HepG2 (cell line): ENCODE results near the gene PCDHB14. TPM values are rescaled to one million over a fixed set of nuclear protein-coding genes. Genes with fewer than 3 reads are reported as not detected.

Experiments
- ATAC-seq: fragments of 200-7000 bp; cut with Tn5 transposase; 3 replicates; pipeline ENCODE4 v1.9.1; 2020; ENCODE audit warnings: mild to moderate bottlenecking, moderate library complexity
- BruUV-seq: library from RNA; stranded (reverse); fragments of 400-500 nt; replicated peaks from 2 replicates; lab custom pipeline; 2021; lab: Mats Ljungman, UMichigan
- CTCF ChIA-PET: fragments of 300-600 bp; formaldehyde crosslinking; extraction: SDS; loops from one replicate; lab custom pipeline; 2021; ENCODE audit warnings: low total read pairs, inconsistent platforms, low intra/inter-chr PET ratio; lab: Yijun Ruan, JAX
- POLR2A ChIA-PET: fragments of 350-600 bp; sonication (Branson Sonifier 250); formaldehyde crosslinking; loops from one replicate; lab custom pipeline; 2020; ENCODE audit warnings: antibody characterized with exemption, inconsistent platforms; lab: Yijun Ruan, JAX
- DNase-seq: peaks from one replicate; pipeline ENCODE4 v3.0.0-alpha.2; 2015; ENCODE audit warnings: low spot score
- FAIRE-seq: peaks from 3 replicates; lab custom pipeline; 2011; peaks lifted over from hg19 to GRCh38; lab: Jason Lieb, UNC
- H2AFZ ChIP-seq: one replicate; pipeline ENCODE4 v1.6.1; 2011; ENCODE audit warnings: low read length, inconsistent platforms
- H3K27ac ChIP-seq: fragments of 300-600 bp; 3 replicates; pipeline ENCODE4 v1.8.0; 2011; ENCODE audit warnings: mixed run types, mild to moderate bottlenecking, mixed read lengths, low read length, inconsistent platforms; ENCODE audit not compliant: insufficient read depth; ENCODE audit errors: extremely low read length
- H3K27me3 ChIP-seq, 2 experiments: fragments of 200-600 bp in 1 of 2; 2 replicates in 1 of 2; 3 replicates in 1 of 2; pipeline versions ENCODE4 v1.6.0 to v1.8.0; 2011; ENCODE audit warnings: low read length in 2 of 2, mild to moderate bottlenecking in 2 of 2, moderate library complexity in 2 of 2, inconsistent platforms in 1 of 2; ENCODE audit not compliant: insufficient read depth in 2 of 2, control insufficient read depth in 1 of 2
- H3K36me3 ChIP-seq, 2 experiments: fragments of 200-600 bp in 1 of 2; replicated peaks in 1 of 2; 2 replicates in 1 of 2; 3 replicates in 1 of 2; pipeline versions ENCODE4 v1.5.1 to v1.8.0; 2011; ENCODE audit warnings: low read length in 2 of 2, inconsistent platforms in 1 of 2; ENCODE audit not compliant: insufficient read depth in 2 of 2, control insufficient read depth in 1 of 2
- H3K4me1 ChIP-seq: 2 replicates; pipeline ENCODE4 v1.5.1; 2012; ENCODE audit warnings: low read length, inconsistent platforms; ENCODE audit not compliant: insufficient read depth
- H3K4me2 ChIP-seq: 2 replicates; pipeline ENCODE4 v1.6.0; 2011; ENCODE audit warnings: low read depth, low read length, inconsistent platforms
- H3K4me3 ChIP-seq, 3 experiments: fragments of 200-600 bp in 1 of 3; sonication (generic), shearing (Covaris generic) in 1 of 3; replicated peaks in 1 of 3; 2 replicates each; pipeline ENCODE4 v1.5.1; 2011 to 2016; ENCODE audit warnings: low read length in 3 of 3, inconsistent platforms in 2 of 3, low read depth in 2 of 3, mild to moderate bottlenecking in 2 of 3, control low read depth in 1 of 3, mixed read lengths in 1 of 3; ENCODE audit not compliant: insufficient read depth in 1 of 3
- H3K79me2 ChIP-seq: one replicate; pipeline ENCODE4 v1.6.1; 2011; ENCODE audit warnings: low read length, inconsistent platforms; ENCODE audit not compliant: insufficient read depth
- H3K9ac ChIP-seq: 2 replicates; pipeline ENCODE4 v1.6.0; 2011; ENCODE audit warnings: mild to moderate bottlenecking, low read depth, low read length, inconsistent platforms; ENCODE audit not compliant: insufficient read depth
- H3K9me3 ChIP-seq: 2 replicates; pipeline ENCODE4 v1.5.1; 2012; ENCODE audit warnings: mild to moderate bottlenecking, low read length
- H4K20me1 ChIP-seq: 2 replicates; pipeline ENCODE4 v1.6.0; 2011; ENCODE audit warnings: inconsistent platforms, mild to moderate bottlenecking, low read length, moderate library complexity; ENCODE audit not compliant: insufficient read depth
- ARHGAP35 ChIP-seq: sonication (generic); formaldehyde crosslinking; IDR thresholded peaks from 2 replicates; pipeline ENCODE4 v1.9.0; 2022; ENCODE audit warnings: mild to moderate bottlenecking, inconsistent platforms, moderate library complexity, missing genetic modification reagents, borderline replicate concordance
- FOXJ3 ChIP-seq: sonication (generic); formaldehyde crosslinking; IDR thresholded peaks from 2 replicates; pipeline ENCODE4 v1.4.0; 2020; ENCODE audit warnings: missing genetic modification reagents, mild to moderate bottlenecking, borderline replicate concordance
- MAFK ChIP-seq, 2 experiments: IDR thresholded peaks in 1 of 2; conservative IDR thresholded peaks in 1 of 2; 2 replicates each; pipeline ENCODE4 v1.6.1; 2011; ENCODE audit warnings: improper control_type of control experiment in 2 of 2, low read length in 2 of 2
- MEIS1 ChIP-seq: sonication (generic); formaldehyde crosslinking; IDR thresholded peaks from 2 replicates; pipeline ENCODE4 v1.9.0; 2021; ENCODE audit warnings: mild to moderate bottlenecking, missing genetic modification reagents, moderate library complexity, borderline replicate concordance
- RFX3 ChIP-seq: IDR thresholded peaks from 2 replicates; pipeline ENCODE4 v1.6.1; 2016; ENCODE audit warnings: missing biosample characterization, missing genetic modification reagents
- SAP130 ChIP-seq: IDR thresholded peaks from 2 replicates; pipeline ENCODE4 v1.6.1; 2016; ENCODE audit warnings: low read depth
- SNAI1 ChIP-seq: sonication (generic); formaldehyde crosslinking; IDR thresholded peaks from 2 replicates; pipeline ENCODE4 v1.5.0; 2020; ENCODE audit warnings: mild to moderate bottlenecking, missing genetic modification reagents, borderline replicate concordance
- STAG1 ChIP-seq: sonication (generic); formaldehyde crosslinking; IDR thresholded peaks from 2 replicates; pipeline ENCODE4 v1.4.0; 2020; ENCODE audit warnings: missing genetic modification reagents
- ZNF614 ChIP-seq: IDR thresholded peaks from 2 replicates; pipeline ENCODE4 v1.6.1; 2018; ENCODE audit warnings: missing biosample characterization, missing genetic modification reagents, inconsistent platforms, borderline replicate concordance
- WGBS: methylation state at CpG from one replicate; pipeline ENCODE4 v1.1.6; 2017; ENCODE audit warnings: low lambda C conversion rate; 5-methylcytosine and 5-hydroxymethylcytosine counted together
- in situ Hi-C: cut with HindIII; loops from 2 replicates; pipeline ENCODE4 v1.10.0; 2017; ENCODE audit warnings: low pct_unique_long_range_greater_than_20kb; ENCODE audit not compliant: extremely low pct_ligation_motif_present
- intact Hi-C: fragments of 100-400 bp; cut with micrococcal nuclease; formaldehyde crosslinking; loops from one replicate; pipeline ENCODE4 v1.10.0; 2022; ENCODE audit not compliant: unreplicated experiment
- polyA plus RNA-seq, 8 experiments: library from polyadenylated mRNA; depleted of rRNA in 3 of 8; stranded (reverse) in 7 of 8; unstranded in 1 of 8; fragments of >200 nt; fragmentation: Illumina TruSeq in 4 of 8; extraction: Trizol in 4 of 8; gene quantifications; 2 replicates each; pipeline versions ENCODE4 v1.2.1 to v1.2.3, GENCODE V29; 2011 to 2016; ENCODE audit warnings: low read depth in 4 of 8, missing spikeins in 1 of 8, mixed read lengths in 1 of 8; ENCODE audit not compliant: insufficient read depth in 1 of 8
- total RNA-seq, 5 experiments: library from RNA; depleted of rRNA; stranded (reverse); fragments of >200 nt; fragmentation: Illumina TruSeq; extraction: Trizol; gene quantifications; 2 replicates each; pipeline ENCODE4 v1.2.3, GENCODE V29; 2016; ENCODE audit warnings: low read depth in 1 of 5
- TF ChIP-seq, protein P1 (sequence below): sonication (generic); formaldehyde crosslinking; IDR thresholded peaks from 2 replicates; pipeline ENCODE4 v1.5.0; 2020; ENCODE audit warnings: mild to moderate bottlenecking, missing genetic modification reagents, moderate library complexity
- TF ChIP-seq, protein P2 (sequence below): sonication (generic); formaldehyde crosslinking; IDR thresholded peaks from 2 replicates; pipeline ENCODE4 v1.4.0; 2020; ENCODE audit warnings: missing genetic modification reagents, borderline replicate concordance

Gene PCDHB14
- total and polyA plus RNA-seq, 2 of the 13 experiments (the other 11 are each of a cell fraction or from before 2014, with no cell fraction given) = 0.37 to 0.40 TPM

DNA sequence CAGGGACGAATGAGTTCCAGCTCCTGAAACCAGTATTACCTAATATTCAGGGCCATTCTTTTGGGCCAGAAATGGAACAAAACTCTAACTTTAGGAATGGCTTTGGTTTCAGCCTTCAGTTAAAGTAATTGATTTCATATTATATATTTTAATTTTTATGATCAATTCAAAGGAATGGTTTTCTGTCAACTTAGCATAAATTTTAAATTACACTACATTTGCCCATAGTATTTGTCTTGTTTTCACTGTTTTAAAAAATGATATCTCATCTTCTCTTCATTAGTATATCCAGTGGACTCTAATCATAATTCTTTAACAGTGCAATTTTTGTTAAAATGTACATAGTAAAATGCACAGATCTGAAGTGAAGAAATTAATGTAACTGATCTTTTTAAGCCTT lies 42.8 kb upstream of the PCDHB14 start:
- no peak overlapping the region for H3K9ac ChIP-seq
- H3K4me3 ChIP-seq = no peak overlapping the region
- H3K36me3 ChIP-seq = no peaks in the 10 kb centered on the region
- FAIRE-seq = no peak
- no peaks in the 10 kb centered on the region for H3K79me2 ChIP-seq
- WGBS = 17% methylated on average over 1 of the region's 1 CpG
- no peak overlapping the region for H2AFZ ChIP-seq
- H4K20me1 ChIP-seq = no peaks in the 10 kb centered on the region
- H3K9me3 ChIP-seq = no peaks in the 10 kb centered on the region
- TF ChIP-seq MAFK (conservative IDR thresholded peaks at IDR 0.05 in 1 of 2, IDR thresholded peaks at IDR 0.05 in 1 of 2; ENCODE audit: low read length in 2 of 2) (peak; percentile 32 to 71; a peak in 3 of 4 replicates), SNAI1 (CRISPR knock-in tag) (no peak)
- no TSS peak for BruUV-seq
- DNase-seq = no peak
- no peak for ATAC-seq
- H3K27me3 ChIP-seq = no peaks in the 10 kb centered on the region; a peak in 1 of 5 replicates
- H3K4me1 ChIP-seq = no peaks in the 10 kb centered on the region; the same call in 1 of the 2 replicates
- ChIA-PET CTCF (no interaction called here), POLR2A (no interaction called here)
- no peak overlapping the region for H3K27ac ChIP-seq
- in situ Hi-C loops (no loop called here), intact Hi-C loops (no loop called here)
- H3K4me2 ChIP-seq = no peak overlapping the region

DNA sequence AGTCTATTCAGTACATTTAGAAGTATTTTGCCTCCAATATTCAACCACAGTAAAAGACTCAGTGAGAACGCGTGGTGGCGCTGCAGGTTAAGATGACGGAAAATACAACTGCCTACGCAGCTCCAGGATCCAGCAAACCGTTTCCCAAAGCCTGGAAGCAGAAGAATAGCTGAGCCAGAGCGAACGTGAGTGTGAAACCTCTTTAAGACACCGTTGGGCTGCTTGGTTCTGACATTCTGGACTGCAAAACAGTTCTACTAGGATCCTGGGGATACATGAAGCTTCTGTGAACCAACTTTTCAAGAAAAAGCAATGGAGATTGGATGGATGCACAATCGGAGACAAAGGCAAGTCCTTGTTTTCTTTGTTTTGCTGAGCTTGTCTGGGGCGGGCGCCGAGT lies 40.9 kb upstream of the PCDHB14 start, which contains the start of gene PCDHB16:
PCDHB16 (plus strand) TSS at position 140 of the 400 bp plus-strand sequence; CDS start at position 313, 173 bp downstream.
- no peaks in the 10 kb centered on the region for H3K36me3 ChIP-seq
- H3K4me2 ChIP-seq = peak within 1 kb of the TSS; percentile 66
- H3K27me3 ChIP-seq = no peaks in the 10 kb centered on the region; a peak in 1 of 5 replicates
- H3K79me2 ChIP-seq = no peaks in the 10 kb centered on the region
- peak within 1 kb of the TSS; percentile 83 for H2AFZ ChIP-seq
- H4K20me1 ChIP-seq = no peaks in the 10 kb centered on the region
- FAIRE-seq (peak; percentile 63), ATAC-seq (peak; percentile 89), DNase-seq (peak; percentile 53)
- no peaks in the 10 kb centered on the region for H3K9me3 ChIP-seq
- CTCF ChIA-PET = interaction anchor here (1.6 kb wide), 1 partner anchor 88 kb away, joined by 5 read pairs; the partner anchor contains the start of gene PCDHB2
- peak within 1 kb of the TSS; percentile 38; the same call in 1 of the 2 replicates for H3K9ac ChIP-seq
- intact Hi-C loops = loop anchor here (1.0 to 2.0 kb wide), 2 partner anchors 87 to 98 kb away; partner anchors contain the start of gene PCDHB2
- no peak within 1 kb of the TSS for H3K27ac ChIP-seq
- no TSS peak for BruUV-seq
- in situ Hi-C loops = no loop called here
- H3K4me3 ChIP-seq = peak within 1 kb of the TSS; percentile 35 to 61 (median 58); a peak in 5 of 6 replicates
- no peaks in the 10 kb centered on the region; the same call in 1 of the 2 replicates for H3K4me1 ChIP-seq
- POLR2A ChIA-PET = no interaction called here
- 9% methylated on average over 13 of the region's 13 CpGs for WGBS
- TF ChIP-seq STAG1 (CRISPR knock-in tag) = peak; percentile 57
- TF ChIP-seq RFX3 (CRISPR knock-in tag) = no peak
- TF ChIP-seq SAP130 = 0 out of 2 replicates have a peak, but pooled peaks have one; percentile 13
- no peak for TF ChIP-seq MEIS1 (CRISPR knock-in tag)
- TF ChIP-seq FOXJ3 (CRISPR knock-in tag) = 0 out of 2 replicates have a peak, but pooled peaks have one; percentile 24
- no peak for TF ChIP-seq ARHGAP35 (CRISPR knock-in tag)
- TF ChIP-seq ZNF614 = no peak
- TF ChIP-seq, protein P1, sequence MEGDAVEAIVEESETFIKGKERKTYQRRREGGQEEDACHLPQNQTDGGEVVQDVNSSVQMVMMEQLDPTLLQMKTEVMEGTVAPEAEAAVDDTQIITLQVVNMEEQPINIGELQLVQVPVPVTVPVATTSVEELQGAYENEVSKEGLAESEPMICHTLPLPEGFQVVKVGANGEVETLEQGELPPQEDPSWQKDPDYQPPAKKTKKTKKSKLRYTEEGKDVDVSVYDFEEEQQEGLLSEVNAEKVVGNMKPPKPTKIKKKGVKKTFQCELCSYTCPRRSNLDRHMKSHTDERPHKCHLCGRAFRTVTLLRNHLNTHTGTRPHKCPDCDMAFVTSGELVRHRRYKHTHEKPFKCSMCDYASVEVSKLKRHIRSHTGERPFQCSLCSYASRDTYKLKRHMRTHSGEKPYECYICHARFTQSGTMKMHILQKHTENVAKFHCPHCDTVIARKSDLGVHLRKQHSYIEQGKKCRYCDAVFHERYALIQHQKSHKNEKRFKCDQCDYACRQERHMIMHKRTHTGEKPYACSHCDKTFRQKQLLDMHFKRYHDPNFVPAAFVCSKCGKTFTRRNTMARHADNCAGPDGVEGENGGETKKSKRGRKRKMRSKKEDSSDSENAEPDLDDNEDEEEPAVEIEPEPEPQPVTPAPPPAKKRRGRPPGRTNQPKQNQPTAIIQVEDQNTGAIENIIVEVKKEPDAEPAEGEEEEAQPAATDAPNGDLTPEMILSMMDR (CRISPR knock-in tag) = peak; percentile 79
- TF ChIP-seq, protein P2, sequence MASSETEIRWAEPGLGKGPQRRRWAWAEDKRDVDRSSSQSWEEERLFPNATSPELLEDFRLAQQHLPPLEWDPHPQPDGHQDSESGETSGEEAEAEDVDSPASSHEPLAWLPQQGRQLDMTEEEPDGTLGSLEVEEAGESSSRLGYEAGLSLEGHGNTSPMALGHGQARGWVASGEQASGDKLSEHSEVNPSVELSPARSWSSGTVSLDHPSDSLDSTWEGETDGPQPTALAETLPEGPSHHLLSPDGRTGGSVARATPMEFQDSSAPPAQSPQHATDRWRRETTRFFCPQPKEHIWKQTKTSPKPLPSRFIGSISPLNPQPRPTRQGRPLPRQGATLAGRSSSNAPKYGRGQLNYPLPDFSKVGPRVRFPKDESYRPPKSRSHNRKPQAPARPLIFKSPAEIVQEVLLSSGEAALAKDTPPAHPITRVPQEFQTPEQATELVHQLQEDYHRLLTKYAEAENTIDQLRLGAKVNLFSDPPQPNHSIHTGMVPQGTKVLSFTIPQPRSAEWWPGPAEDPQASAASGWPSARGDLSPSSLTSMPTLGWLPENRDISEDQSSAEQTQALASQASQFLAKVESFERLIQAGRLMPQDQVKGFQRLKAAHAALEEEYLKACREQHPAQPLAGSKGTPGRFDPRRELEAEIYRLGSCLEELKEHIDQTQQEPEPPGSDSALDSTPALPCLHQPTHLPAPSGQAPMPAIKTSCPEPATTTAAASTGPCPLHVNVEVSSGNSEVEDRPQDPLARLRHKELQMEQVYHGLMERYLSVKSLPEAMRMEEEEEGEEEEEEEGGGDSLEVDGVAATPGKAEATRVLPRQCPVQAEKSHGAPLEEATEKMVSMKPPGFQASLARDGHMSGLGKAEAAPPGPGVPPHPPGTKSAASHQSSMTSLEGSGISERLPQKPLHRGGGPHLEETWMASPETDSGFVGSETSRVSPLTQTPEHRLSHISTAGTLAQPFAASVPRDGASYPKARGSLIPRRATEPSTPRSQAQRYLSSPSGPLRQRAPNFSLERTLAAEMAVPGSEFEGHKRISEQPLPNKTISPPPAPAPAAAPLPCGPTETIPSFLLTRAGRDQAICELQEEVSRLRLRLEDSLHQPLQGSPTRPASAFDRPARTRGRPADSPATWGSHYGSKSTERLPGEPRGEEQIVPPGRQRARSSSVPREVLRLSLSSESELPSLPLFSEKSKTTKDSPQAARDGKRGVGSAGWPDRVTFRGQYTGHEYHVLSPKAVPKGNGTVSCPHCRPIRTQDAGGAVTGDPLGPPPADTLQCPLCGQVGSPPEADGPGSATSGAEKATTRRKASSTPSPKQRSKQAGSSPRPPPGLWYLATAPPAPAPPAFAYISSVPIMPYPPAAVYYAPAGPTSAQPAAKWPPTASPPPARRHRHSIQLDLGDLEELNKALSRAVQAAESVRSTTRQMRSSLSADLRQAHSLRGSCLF (CRISPR knock-in tag) = no peak
